ENCODE results near the gene ERG. TPM values are rescaled to one million over a fixed set of nuclear protein-coding genes. Genes with fewer than 3 reads are reported as not detected.

Gene ERG
- total and polyA plus RNA-seq, 9 of the 15 experiments (the other 6 are each of a cell fraction or from before 2014, with no cell fraction given) = 0.06 TPM; not detected in 8

DNA sequence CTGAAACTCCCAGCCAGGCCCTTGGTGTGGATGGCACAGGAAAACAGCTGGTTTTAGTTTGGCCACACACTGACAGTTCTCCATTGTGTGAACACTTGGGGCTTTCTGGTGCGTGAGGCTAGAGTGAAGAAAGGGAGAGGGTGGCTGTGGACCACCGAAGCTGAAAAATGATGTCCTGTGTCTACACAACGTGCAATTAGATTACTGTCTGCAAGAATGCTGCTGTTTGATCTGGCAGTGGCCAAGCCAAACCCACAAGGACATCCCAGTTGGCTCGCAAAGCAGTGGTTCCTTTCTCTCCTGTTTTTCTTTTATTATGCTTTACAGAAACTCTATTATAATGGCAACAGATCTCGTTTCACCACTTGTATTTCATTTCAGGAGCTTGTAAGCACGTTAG is 58.9 kb downstream of the ERG start:
- 2% methylated on average over 6 of the region's 6 CpGs for WGBS (ENCODE audit: insufficient coverage, low coverage, missing lambda C conversion rate)
- CTCF ChIA-PET (ENCODE audit: low intra/inter-chr PET ratio) = no interaction called here
- no peaks in the 10 kb centered on the region for H3K9me1 ChIP-seq (ENCODE audit: control insufficient read depth, insufficient read depth, low read length)
- FAIRE-seq = no peak
- intact Hi-C loops (cut with micrococcal nuclease) = no loop called here
- H3K27ac ChIP-seq (ENCODE audit: extremely low read depth, low read depth, low read length) = no peak overlapping the region
- H3K4me3 ChIP-seq = no peak overlapping the region
- H3K27me3 ChIP-seq (ENCODE audit: control insufficient read depth in 2 of 2, insufficient read depth in 2 of 2, low read length in 2 of 2) = peaks cover 14 to 52% of the 10 kb centered on the region in 2 experiments
- H3K36me3 ChIP-seq (ENCODE audit: control insufficient read depth, insufficient read depth, low read length) = no peaks in the 10 kb centered on the region
- H3K4me1 ChIP-seq (replicated peaks in 1 of 2; ENCODE audit: control insufficient read depth in 2 of 2, insufficient read depth in 2 of 2, low read length in 2 of 2) = peaks cover 3 to 4% of the 10 kb centered on the region in 2 experiments; a peak in 1 of 5 replicates
- POLR2A ChIA-PET = interaction anchor here (0.6 kb wide), 1 partner anchor 10 kb away, joined by 4 read pairs; no protein-coding TSS in a partner anchor
- DNase-seq (ENCODE audit: extremely low read depth in 1 of 4, low spot score in 3 of 4) = no peak
- H3K4me2 ChIP-seq (ENCODE audit: insufficient read depth, low read length) = no peak overlapping the region
- peaks cover 21% of the 10 kb centered on the region; the same call in 1 of the 2 replicates for H4K20me1 ChIP-seq (replicated peaks; ENCODE audit: control insufficient read depth, insufficient read depth, low read length)
- no TSS peak for BruUV-seq (replicated peaks)
- no peaks in the 10 kb centered on the region for H3K9me3 ChIP-seq (replicated peaks; ENCODE audit: control insufficient read depth, insufficient read depth, low read depth, low read length)
- no peak overlapping the region for H2AFZ ChIP-seq (ENCODE audit: low read depth, low read length)
- no peak for ATAC-seq
- in situ Hi-C loops (cut with MboI) = no loop called here
- TF ChIP-seq, protein P1, sequence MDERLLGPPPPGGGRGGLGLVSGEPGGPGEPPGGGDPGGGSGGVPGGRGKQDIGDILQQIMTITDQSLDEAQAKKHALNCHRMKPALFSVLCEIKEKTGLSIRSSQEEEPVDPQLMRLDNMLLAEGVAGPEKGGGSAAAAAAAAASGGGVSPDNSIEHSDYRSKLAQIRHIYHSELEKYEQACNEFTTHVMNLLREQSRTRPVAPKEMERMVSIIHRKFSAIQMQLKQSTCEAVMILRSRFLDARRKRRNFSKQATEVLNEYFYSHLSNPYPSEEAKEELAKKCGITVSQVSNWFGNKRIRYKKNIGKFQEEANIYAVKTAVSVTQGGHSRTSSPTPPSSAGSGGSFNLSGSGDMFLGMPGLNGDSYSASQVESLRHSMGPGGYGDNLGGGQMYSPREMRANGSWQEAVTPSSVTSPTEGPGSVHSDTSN (CRISPR knock-in tag; IDR thresholded peaks at IDR 0.05; ENCODE audit: low read depth) = no peak
- TF ChIP-seq, protein P1 (tag; conservative IDR thresholded peaks at IDR 0.05; ENCODE audit: low read depth) = no peak
- TF ChIP-seq GMEB1 (CRISPR knock-in tag; IDR thresholded peaks at IDR 0.05) (no peak), ZNF507 (tag; conservative IDR thresholded peaks at IDR 0.05) (no peak), EP400 (IDR thresholded peaks at IDR 0.05) (no peak), SNRNP70 (optimal IDR thresholded peaks at IDR 0.05; ENCODE audit: low read depth, low read length) (no peak), CBX5 (IDR thresholded peaks at IDR 0.05; ENCODE audit: borderline replicate concordance, low read depth) (no peak), WHSC1 (IDR thresholded peaks at IDR 0.05; ENCODE audit: low read length) (no peak), ZNF583 (CRISPR knock-in tag; IDR thresholded peaks at IDR 0.05) (no peak), C11orf30 (IDR thresholded peaks at IDR 0.05; ENCODE audit: low read depth) (no peak), ZNF23 (CRISPR knock-in tag; IDR thresholded peaks at IDR 0.05) (no peak), RBM22 (IDR thresholded peaks at IDR 0.05; ENCODE audit: low read depth, low read length, poor library complexity, severe bottlenecking) (no peak), TRIM28 (IDR thresholded peaks at IDR 0.05) (no peak), HDGF (IDR thresholded peaks at IDR 0.05) (no peak), STAT5A (IDR thresholded peaks at IDR 0.05; ENCODE audit: borderline replicate concordance, low read length) (no peak), MTA2 (IDR thresholded peaks at IDR 0.05; ENCODE audit: low read depth) (no peak)
- TF ChIP-seq, protein P2, sequence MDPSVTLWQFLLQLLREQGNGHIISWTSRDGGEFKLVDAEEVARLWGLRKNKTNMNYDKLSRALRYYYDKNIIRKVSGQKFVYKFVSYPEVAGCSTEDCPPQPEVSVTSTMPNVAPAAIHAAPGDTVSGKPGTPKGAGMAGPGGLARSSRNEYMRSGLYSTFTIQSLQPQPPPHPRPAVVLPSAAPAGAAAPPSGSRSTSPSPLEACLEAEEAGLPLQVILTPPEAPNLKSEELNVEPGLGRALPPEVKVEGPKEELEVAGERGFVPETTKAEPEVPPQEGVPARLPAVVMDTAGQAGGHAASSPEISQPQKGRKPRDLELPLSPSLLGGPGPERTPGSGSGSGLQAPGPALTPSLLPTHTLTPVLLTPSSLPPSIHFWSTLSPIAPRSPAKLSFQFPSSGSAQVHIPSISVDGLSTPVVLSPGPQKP (CRISPR knock-in tag; IDR thresholded peaks at IDR 0.05) = no peak
- H3K79me2 ChIP-seq (ENCODE audit: control insufficient read depth, insufficient read depth, low read length) = no peaks in the 10 kb centered on the region
- no peak overlapping the region for H3K9ac ChIP-seq (ENCODE audit: insufficient read depth in 1 of 2, low read depth in 2 of 2, low read length in 2 of 2)
